H1 (cell line): Measurements from ENCODE around the gene GHRHR. TPM values are rescaled to one million over a fixed set of nuclear protein-coding genes. Genes with fewer than 3 reads are reported as not detected.

Source experiments
- RNF2 ChIP-seq: fragments of 200-900, 300-1000 bp; sonication (generic); IDR thresholded peaks from 2 replicates; pipeline ENCODE4 v1.7.1; 2016; ENCODE audit warnings: borderline replicate concordance, low read depth, mild to moderate bottlenecking, antibody characterized with exemption, low read length; ENCODE audit not compliant: poor library complexity, severe bottlenecking; ENCODE audit errors: missing control alignments
- SIN3A ChIP-seq, 2 experiments: IDR thresholded peaks in 1 of 2; conservative IDR thresholded peaks in 1 of 2; 2 replicates each; pipeline ENCODE4 v1.6.1; 2011 to 2012; ENCODE audit warnings: low read length in 2 of 2, improper control_type of control experiment in 1 of 2, low read depth in 1 of 2, mild to moderate bottlenecking in 1 of 2
- polyA plus RNA-seq, 7 experiments: library from polyadenylated mRNA; depleted of rRNA in 3 of 7; stranded (reverse) in 5 of 7; unstranded in 2 of 7; fragments of >200 nt in 5 of 7; fragments of 200-250 nt in 2 of 7; gene quantifications; 1 replicate in 5 of 7; 2 replicates in 1 of 7; 4 replicates in 1 of 7; pipeline versions ENCODE4 v1.2.1 to v1.2.3, GENCODE V29; 2011 to 2013; ENCODE audit warnings: missing spikeins in 2 of 7, mixed read lengths in 2 of 7
- total RNA-seq: library from RNA; stranded (reverse); fragmentation: NEBNext Ultra II Directional; extraction: Animal tissue kit (Norgen Biotek cat#: 25700); gene quantifications from 2 replicates; pipeline ENCODE4 v1.2.1, GENCODE V29; 2021
- TF ChIP-seq, protein P1 (sequence below): IDR thresholded peaks from 2 replicates; pipeline ENCODE4 v1.6.1; 2012; ENCODE audit warnings: low read length, inconsistent platforms
- TF ChIP-seq, protein P2 (sequence below): IDR thresholded peaks from 2 replicates; pipeline ENCODE4 v1.6.1; 2011; ENCODE audit warnings: low read depth, mild to moderate bottlenecking, low read length; ENCODE audit not compliant: insufficient read depth
- TF ChIP-seq, protein P3 (sequence below): fragments of 300-600 bp; sonication (generic); IDR thresholded peaks from 2 replicates; pipeline ENCODE4 v1.7.1; 2012; ENCODE audit warnings: low read length, moderate library complexity, mild to moderate bottlenecking, inconsistent platforms; ENCODE audit not compliant: insufficient replicate concordance

The GHRHR gene
- total and polyA plus RNA-seq, 2 of the 8 experiments (the other 6 are each of a cell fraction or from before 2014, with no cell fraction given) = 0.60 to 6.5 TPM

DNA sequence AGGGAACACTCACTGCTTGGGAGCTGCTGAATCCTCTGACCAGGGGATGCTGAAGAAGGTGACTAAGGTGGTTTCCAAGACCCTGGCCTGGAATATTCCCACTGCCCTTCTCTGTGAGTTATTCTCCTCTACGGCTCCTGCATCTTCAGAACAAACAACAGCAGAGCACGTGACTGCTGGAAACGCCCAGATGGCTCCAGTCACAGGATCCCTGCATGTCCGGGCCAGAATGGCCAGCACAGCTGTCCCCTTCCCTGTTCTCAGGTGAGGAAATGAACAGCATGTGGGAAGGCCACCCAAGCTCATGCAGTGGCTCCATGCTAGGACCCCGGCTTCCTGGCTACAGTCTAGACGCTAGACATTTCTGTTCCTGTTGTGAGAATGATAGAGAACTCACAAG lies 43.1 kb downstream of the GHRHR start (continued):
- TF ChIP-seq, protein P1, sequence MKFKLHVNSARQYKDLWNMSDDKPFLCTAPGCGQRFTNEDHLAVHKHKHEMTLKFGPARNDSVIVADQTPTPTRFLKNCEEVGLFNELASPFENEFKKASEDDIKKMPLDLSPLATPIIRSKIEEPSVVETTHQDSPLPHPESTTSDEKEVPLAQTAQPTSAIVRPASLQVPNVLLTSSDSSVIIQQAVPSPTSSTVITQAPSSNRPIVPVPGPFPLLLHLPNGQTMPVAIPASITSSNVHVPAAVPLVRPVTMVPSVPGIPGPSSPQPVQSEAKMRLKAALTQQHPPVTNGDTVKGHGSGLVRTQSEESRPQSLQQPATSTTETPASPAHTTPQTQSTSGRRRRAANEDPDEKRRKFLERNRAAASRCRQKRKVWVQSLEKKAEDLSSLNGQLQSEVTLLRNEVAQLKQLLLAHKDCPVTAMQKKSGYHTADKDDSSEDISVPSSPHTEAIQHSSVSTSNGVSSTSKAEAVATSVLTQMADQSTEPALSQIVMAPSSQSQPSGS = no peak
- TF ChIP-seq, protein P2, sequence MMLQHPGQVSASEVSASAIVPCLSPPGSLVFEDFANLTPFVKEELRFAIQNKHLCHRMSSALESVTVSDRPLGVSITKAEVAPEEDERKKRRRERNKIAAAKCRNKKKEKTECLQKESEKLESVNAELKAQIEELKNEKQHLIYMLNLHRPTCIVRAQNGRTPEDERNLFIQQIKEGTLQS = no peak
- no peak for TF ChIP-seq RNF2
- TF ChIP-seq, protein P3, sequence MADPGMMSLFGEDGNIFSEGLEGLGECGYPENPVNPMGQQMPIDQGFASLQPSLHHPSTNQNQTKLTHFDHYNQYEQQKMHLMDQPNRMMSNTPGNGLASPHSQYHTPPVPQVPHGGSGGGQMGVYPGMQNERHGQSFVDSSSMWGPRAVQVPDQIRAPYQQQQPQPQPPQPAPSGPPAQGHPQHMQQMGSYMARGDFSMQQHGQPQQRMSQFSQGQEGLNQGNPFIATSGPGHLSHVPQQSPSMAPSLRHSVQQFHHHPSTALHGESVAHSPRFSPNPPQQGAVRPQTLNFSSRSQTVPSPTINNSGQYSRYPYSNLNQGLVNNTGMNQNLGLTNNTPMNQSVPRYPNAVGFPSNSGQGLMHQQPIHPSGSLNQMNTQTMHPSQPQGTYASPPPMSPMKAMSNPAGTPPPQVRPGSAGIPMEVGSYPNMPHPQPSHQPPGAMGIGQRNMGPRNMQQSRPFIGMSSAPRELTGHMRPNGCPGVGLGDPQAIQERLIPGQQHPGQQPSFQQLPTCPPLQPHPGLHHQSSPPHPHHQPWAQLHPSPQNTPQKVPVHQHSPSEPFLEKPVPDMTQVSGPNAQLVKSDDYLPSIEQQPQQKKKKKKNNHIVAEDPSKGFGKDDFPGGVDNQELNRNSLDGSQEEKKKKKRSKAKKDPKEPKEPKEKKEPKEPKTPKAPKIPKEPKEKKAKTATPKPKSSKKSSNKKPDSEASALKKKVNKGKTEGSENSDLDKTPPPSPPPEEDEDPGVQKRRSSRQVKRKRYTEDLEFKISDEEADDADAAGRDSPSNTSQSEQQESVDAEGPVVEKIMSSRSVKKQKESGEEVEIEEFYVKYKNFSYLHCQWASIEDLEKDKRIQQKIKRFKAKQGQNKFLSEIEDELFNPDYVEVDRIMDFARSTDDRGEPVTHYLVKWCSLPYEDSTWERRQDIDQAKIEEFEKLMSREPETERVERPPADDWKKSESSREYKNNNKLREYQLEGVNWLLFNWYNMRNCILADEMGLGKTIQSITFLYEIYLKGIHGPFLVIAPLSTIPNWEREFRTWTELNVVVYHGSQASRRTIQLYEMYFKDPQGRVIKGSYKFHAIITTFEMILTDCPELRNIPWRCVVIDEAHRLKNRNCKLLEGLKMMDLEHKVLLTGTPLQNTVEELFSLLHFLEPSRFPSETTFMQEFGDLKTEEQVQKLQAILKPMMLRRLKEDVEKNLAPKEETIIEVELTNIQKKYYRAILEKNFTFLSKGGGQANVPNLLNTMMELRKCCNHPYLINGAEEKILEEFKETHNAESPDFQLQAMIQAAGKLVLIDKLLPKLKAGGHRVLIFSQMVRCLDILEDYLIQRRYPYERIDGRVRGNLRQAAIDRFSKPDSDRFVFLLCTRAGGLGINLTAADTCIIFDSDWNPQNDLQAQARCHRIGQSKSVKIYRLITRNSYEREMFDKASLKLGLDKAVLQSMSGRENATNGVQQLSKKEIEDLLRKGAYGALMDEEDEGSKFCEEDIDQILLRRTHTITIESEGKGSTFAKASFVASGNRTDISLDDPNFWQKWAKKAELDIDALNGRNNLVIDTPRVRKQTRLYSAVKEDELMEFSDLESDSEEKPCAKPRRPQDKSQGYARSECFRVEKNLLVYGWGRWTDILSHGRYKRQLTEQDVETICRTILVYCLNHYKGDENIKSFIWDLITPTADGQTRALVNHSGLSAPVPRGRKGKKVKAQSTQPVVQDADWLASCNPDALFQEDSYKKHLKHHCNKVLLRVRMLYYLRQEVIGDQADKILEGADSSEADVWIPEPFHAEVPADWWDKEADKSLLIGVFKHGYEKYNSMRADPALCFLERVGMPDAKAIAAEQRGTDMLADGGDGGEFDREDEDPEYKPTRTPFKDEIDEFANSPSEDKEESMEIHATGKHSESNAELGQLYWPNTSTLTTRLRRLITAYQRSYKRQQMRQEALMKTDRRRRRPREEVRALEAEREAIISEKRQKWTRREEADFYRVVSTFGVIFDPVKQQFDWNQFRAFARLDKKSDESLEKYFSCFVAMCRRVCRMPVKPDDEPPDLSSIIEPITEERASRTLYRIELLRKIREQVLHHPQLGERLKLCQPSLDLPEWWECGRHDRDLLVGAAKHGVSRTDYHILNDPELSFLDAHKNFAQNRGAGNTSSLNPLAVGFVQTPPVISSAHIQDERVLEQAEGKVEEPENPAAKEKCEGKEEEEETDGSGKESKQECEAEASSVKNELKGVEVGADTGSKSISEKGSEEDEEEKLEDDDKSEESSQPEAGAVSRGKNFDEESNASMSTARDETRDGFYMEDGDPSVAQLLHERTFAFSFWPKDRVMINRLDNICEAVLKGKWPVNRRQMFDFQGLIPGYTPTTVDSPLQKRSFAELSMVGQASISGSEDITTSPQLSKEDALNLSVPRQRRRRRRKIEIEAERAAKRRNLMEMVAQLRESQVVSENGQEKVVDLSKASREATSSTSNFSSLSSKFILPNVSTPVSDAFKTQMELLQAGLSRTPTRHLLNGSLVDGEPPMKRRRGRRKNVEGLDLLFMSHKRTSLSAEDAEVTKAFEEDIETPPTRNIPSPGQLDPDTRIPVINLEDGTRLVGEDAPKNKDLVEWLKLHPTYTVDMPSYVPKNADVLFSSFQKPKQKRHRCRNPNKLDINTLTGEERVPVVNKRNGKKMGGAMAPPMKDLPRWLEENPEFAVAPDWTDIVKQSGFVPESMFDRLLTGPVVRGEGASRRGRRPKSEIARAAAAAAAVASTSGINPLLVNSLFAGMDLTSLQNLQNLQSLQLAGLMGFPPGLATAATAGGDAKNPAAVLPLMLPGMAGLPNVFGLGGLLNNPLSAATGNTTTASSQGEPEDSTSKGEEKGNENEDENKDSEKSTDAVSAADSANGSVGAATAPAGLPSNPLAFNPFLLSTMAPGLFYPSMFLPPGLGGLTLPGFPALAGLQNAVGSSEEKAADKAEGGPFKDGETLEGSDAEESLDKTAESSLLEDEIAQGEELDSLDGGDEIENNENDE = no peak
- TF ChIP-seq SIN3A (conservative IDR thresholded peaks at IDR 0.05 in 1 of 2, IDR thresholded peaks at IDR 0.05 in 1 of 2; ENCODE audit: low read depth in 1 of 2, low read length in 2 of 2) = no peak
